HCT116 (cell line): Measurements from ENCODE around the gene LHX2. TPM values are rescaled to one million over a fixed set of nuclear protein-coding genes. Genes with fewer than 3 reads are reported as not detected.

ENCODE experiments used
- ATAC-seq: fragments of 200-7000 bp; cut with Tn5 transposase; 2 replicates; pipeline ENCODE4 v1.9.1; 2020; ENCODE audit warnings: mild to moderate bottlenecking, moderate library complexity
- BruUV-seq: library from RNA; stranded (reverse); fragments of 400-500 nt; replicated peaks from 2 replicates; lab custom pipeline; 2021; lab: Mats Ljungman, UMichigan
- CTCF ChIA-PET: fragments of 300-600 bp; sonication (Branson Sonifier 250); formaldehyde crosslinking; loops from one replicate; lab custom pipeline; 2021; ENCODE audit warnings: antibody characterized with exemption; lab: Charles Lee
- POLR2A ChIA-PET: fragments of 300-600, 350-600 bp; sonication (Branson Sonifier 250); formaldehyde crosslinking; loops from one replicate; lab custom pipeline; 2021; ENCODE audit warnings: antibody characterized with exemption; lab: Charles Lee
- RAD21 ChIA-PET, 2 experiments: fragments of 300-600 bp; sonication (Branson Sonifier 250); formaldehyde crosslinking; loops; one replicate each; lab custom pipeline; 2023; ENCODE audit warnings: low total read pairs in 2 of 2; ENCODE audit not compliant: uncharacterized antibody in 2 of 2, unreplicated experiment in 2 of 2, low non-redundant PET in 1 of 2; lab: Charles Lee
- DNase-seq: peaks from one replicate; pipeline ENCODE4 v3.0.0-alpha.2; 2010; ENCODE audit warnings: low read depth, low spot score
- H2AFZ ChIP-seq: fragments of 200-600 bp; shearing (Covaris generic), sonication (generic); 2 replicates; pipeline ENCODE4 v1.6.1; 2017; ENCODE audit warnings: low read depth, mixed run types, mixed read lengths, antibody characterized with exemption, low read length; ENCODE audit not compliant: poor library complexity, severe bottlenecking
- H3K27ac ChIP-seq: 2 replicates; pipeline ENCODE4 v1.5.1; 2012; ENCODE audit warnings: low read depth, low read length
- H3K27me3 ChIP-seq: fragments of 200-600 bp; sonication (generic); 2 replicates; pipeline ENCODE4 v1.6.1; 2016; ENCODE audit warnings: mixed run types, low read length, mixed read lengths; ENCODE audit not compliant: insufficient read depth
- H3K36me3 ChIP-seq, 2 experiments: fragments of 200-500 bp in 1 of 2; fragments of 200-600 bp in 1 of 2; sonication (Bioruptor generic) in 1 of 2; sonication (generic) in 1 of 2; 2 replicates each; pipeline versions ENCODE4 v1.5.1 to v1.6.1; 2014 to 2016; ENCODE audit warnings: low read length in 2 of 2, inconsistent platforms in 1 of 2, mixed read lengths in 1 of 2, mixed run types in 1 of 2; ENCODE audit not compliant: insufficient read depth in 2 of 2, control insufficient read depth in 1 of 2
- H3K4me1 ChIP-seq, 2 experiments: fragments of 200-600 bp in 1 of 2; sonication (generic) in 1 of 2; 2 replicates each; pipeline versions ENCODE4 v1.5.1 to v1.6.1; 2012 to 2017; ENCODE audit warnings: low read length in 2 of 2, inconsistent platforms in 1 of 2, mild to moderate bottlenecking in 1 of 2, mixed read lengths in 1 of 2, mixed run types in 1 of 2, moderate library complexity in 1 of 2; ENCODE audit not compliant: insufficient read depth in 2 of 2, control insufficient read depth in 1 of 2
- H3K4me2 ChIP-seq: fragments of 200-600 bp; sonication (generic); 2 replicates; pipeline ENCODE4 v1.6.1; 2017; ENCODE audit warnings: mixed run types, low read length, mixed read lengths
- H3K4me3 ChIP-seq, 2 experiments: fragments of 200-600 bp in 1 of 2; sonication (generic) in 1 of 2; replicated peaks in 1 of 2; 2 replicates each; pipeline ENCODE4 v1.5.1; 2011 to 2016; ENCODE audit warnings: low read length in 2 of 2, control low read depth in 1 of 2, low read depth in 1 of 2, mild to moderate bottlenecking in 1 of 2, mixed read lengths in 1 of 2, mixed run types in 1 of 2
- H3K79me2 ChIP-seq: fragments of 200-600 bp; sonication (generic); 2 replicates; pipeline ENCODE4 v1.6.1; 2017; ENCODE audit warnings: mild to moderate bottlenecking, mixed run types, low read length, moderate library complexity, mixed read lengths; ENCODE audit not compliant: insufficient read depth
- H3K9ac ChIP-seq: fragments of 200-600 bp; sonication (generic); 2 replicates; pipeline ENCODE4 v1.6.1; 2016; ENCODE audit warnings: low read length, mixed read lengths
- H3K9me2 ChIP-seq: fragments of 200-600 bp; sonication (generic), shearing (Covaris generic); 2 replicates; pipeline ENCODE4 v1.6.1; 2017; ENCODE audit warnings: mixed run types, mild to moderate bottlenecking, moderate library complexity; ENCODE audit not compliant: insufficient read depth
- H3K9me3 ChIP-seq, 2 experiments: fragments of 200-500 bp in 1 of 2; fragments of 200-600 bp in 1 of 2; sonication (Bioruptor generic) in 1 of 2; sonication (generic) in 1 of 2; 2 replicates each; pipeline ENCODE4 v1.6.1; 2014 to 2017; ENCODE audit warnings: low read length in 2 of 2, mixed read lengths in 2 of 2, inconsistent platforms in 1 of 2, low read depth in 1 of 2, mild to moderate bottlenecking in 1 of 2, mixed run types in 1 of 2, moderate library complexity in 1 of 2; ENCODE audit not compliant: control insufficient read depth in 1 of 2, insufficient read depth in 1 of 2
- H4K20me1 ChIP-seq: fragments of 200-600 bp; sonication (generic), shearing (Covaris generic); 2 replicates; pipeline ENCODE4 v1.6.1; 2017; ENCODE audit warnings: mixed run types, mild to moderate bottlenecking, moderate library complexity; ENCODE audit not compliant: insufficient read depth
- REST ChIP-seq: IDR thresholded peaks from 2 replicates; pipeline ENCODE4 v1.6.1; 2012; ENCODE audit warnings: low read depth
- intact Hi-C: fragments of 100-400 bp; cut with micrococcal nuclease; formaldehyde crosslinking; loops from 2 replicates; pipeline ENCODE4 v1.10.0; 2022
- total RNA-seq: library from RNA; stranded (reverse); gene quantifications from one replicate; pipeline ENCODE4 v1.2.1, GENCODE V29; 2021; ENCODE audit not compliant: unreplicated experiment

The LHX2 gene
- total RNA-seq, 1 experiment from 2014 or later, result 10.2 TPM

DNA sequence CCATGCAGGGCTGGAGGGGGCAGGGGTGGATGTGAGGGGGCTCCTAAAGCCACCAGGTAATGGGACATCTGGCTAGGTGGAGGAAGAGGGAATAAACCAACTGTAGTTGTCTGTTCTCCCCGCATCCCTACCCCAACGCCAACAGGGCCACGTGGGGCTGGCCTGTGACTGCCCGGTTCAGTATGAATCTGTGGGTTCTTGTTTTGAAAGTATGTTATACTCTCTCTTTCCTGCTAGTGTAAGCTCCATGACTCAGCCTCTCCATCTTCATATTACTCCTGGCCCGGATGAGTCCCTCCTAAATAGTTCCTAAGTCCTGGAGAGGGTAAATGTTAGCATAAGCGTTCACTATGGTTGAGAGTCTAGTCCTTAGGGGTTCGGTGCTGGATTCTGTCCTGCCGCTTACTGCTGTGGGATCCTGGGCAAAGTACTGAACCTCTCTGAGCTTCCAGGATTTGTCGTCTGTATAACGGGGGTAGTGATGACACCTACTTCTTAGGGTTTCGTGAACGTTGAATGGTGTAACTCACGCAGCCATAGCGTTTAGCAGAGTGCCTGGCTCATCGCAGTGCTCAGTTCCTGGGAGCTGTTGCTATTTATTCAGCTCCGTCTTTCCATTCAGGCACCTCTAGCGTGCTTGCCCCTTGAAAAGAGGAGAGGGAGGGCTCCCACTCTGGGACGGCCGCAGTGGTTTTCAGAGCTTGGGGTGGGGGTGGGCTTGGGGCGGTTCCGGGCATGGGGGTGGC lies 28.8 kb downstream of the LHX2 start:
- no peak overlapping the region for H3K9ac ChIP-seq
- no peaks in the 10 kb centered on the region for H4K20me1 ChIP-seq
- ChIA-PET RAD21 (interaction anchor here in 1 of 2 experiments (0.7 kb wide), 1 partner anchor 496 kb away, joined by 3 read pairs; no protein-coding TSS in a partner anchor), POLR2A (no interaction called here), CTCF (interaction anchor here (0.6 to 4.5 kb wide), 12 partner anchors 10 to 1920 kb away, joined by 3 to 44 read pairs (median 4); no protein-coding TSS in a partner anchor)
- intact Hi-C loops, result no loop called here
- no peaks in the 10 kb centered on the region for H3K9me3 ChIP-seq
- no TSS peak for BruUV-seq
- peaks cover 3 to 16% of the 10 kb centered on the region in 2 experiments; a peak in 2 of 4 replicates for H3K4me1 ChIP-seq
- peak overlapping the region; percentile 84 for H2AFZ ChIP-seq
- DNase-seq (no peak), ATAC-seq (0 out of 2 replicates have a peak, but pooled peaks have one; percentile 2)
- H3K4me2 ChIP-seq, result peak overlapping the region; percentile 68
- no peaks in the 10 kb centered on the region for H3K9me2 ChIP-seq
- H3K27ac ChIP-seq, result no peak overlapping the region
- no peaks in the 10 kb centered on the region for H3K36me3 ChIP-seq
- H3K27me3 ChIP-seq, result no peaks in the 10 kb centered on the region
- no peak for TF ChIP-seq REST
- H3K79me2 ChIP-seq, result no peaks in the 10 kb centered on the region
- peak overlapping the region; percentile 23 to 30; a peak in 2 of 4 replicates for H3K4me3 ChIP-seq
